DMS114 treated with DMSO at 0.1 percent for 48 hours (cell line): ENCODE results near the gene LARP4B.

Source experiments
- DNase-seq: peaks from one replicate; lab custom pipeline; 2025; ENCODE audit not compliant: unreplicated experiment; lab: John Stamatoyannopoulos, UW

The LARP4B gene

GRCh38 chr10:789831-790701, 141.4 kb downstream of the LARP4B start:
- no peak for DNase-seq

- DNase-seq: no peak
These were observed 142.4 kb downstream of the LARP4B start for GRCh38 chr10:788796-789748.

DNA sequence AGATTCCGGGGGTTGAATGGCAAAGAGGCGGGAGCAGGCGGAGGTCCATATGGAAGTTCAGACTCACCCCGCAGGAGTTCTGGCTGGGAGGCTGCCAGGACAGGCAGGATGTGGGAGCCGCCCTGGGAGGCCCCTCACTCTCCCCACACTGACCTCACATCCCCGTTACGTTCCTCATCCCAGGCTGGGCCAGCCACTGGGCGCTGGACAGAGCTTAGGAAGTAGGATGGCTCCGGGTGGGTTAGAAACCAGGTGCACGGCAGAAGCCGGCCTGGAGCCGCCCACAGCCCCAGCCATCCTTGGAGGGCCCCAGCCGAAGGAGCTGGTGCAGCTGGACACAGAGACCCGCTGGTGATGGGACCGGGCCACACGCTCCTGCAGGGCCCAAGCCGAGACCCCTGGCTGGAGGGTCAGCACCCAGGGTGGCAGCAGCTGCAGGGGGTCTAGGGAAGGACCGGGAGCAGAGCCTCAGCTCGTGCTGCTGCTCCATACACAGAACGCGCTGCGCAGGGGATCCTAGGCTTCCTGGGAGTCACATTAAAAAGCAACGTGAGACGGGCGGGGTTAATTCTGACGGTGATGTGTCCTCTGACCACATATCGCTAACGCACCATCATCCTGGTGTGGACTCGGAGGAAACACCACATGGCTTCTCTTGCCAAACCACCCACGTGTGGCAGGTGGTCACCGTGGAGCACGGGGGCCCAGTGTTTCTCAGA, 143.4 kb downstream of the LARP4B start:
- DNase-seq: no peak

GRCh38 chr10:786633-787474, 144.7 kb downstream of the LARP4B start:
- no peak for DNase-seq

GRCh38 chr10:785861-786214, 145.7 kb downstream of the LARP4B start:
- no peak for DNase-seq

- no peak for DNase-seq
These were observed 146.2 kb downstream of the LARP4B start for GRCh38 chr10:785089-785860.

- DNase-seq: no peak
These were observed 147.0 kb downstream of the LARP4B start for GRCh38 chr10:784403-785088.

DNA sequence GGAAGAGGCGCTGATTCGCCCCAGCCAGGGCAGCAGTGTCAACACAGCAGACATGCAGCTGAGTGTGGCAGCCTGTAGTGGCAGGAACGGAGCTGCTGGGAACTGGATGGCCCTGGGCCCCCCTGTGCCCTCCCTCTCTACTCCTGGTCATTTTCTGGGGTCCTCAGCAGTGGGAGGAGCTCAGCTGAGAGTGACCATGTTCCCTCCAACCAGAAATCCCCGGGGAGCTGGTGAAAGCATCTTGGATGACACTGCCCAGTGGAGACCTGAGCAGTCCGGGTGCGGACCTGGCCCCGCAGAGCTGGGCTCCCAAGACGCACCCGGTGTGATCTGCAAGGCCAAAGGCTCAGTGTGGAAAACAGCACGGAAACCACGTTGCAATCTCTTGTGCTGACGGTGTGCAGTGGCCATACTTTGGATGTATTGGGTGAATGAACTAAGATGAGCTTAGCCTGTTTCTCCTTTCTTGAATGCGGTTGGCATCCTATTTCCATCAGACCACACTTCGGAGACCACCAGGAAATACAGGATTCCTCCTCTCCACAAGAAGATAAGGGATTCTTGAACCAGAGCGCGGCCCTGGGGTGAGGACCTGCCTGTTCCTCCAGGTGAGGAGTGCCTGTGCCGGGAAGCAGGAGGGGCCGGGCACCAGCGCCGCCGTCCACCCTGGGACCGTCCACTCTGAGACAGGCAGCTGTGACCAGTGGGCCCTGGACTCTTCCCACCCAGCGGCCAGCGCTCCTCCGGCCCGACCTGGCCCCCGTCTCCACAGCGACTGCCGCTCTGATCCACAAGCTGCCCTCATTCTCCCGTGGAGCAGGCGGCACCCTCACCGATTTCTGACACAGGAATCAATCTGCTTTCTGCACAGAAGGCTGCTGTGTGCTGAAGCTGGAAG, 148.5 kb downstream of the LARP4B start:
- DNase-seq: no peak

- DNase-seq: no peak
These were observed 150.7 kb downstream of the LARP4B start for GRCh38 chr10:780536-781524.

GRCh38 chr10:778626-779330, 152.7 kb downstream of the LARP4B start:
- DNase-seq: no peak

DNA sequence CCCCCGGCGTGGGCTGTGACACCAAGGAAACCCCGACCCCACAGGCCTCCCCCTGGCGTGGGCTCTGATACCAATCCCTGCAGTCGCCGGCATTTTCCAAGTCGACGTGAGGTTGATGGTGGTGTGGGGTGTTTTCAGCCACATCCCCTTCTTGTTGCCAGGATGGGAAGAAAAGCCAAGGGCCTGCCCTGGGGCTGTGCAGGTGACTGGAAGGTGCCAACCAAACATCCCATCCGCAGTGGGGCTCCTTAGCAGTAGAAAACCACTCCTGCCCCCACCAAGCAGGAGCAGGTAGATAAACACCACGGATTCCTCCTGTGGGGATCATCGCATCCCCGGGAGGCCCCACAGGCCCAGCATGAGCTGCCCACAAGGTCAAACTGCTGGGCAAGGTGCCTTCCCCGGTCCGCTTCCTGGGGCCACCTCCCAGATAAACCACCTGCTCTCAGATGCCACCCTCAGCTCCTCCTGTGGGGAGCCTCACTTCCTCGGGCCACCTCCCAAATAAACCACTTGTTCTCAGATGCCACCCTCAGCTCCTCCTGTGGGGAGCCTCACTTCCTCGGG, 153.5 kb downstream of the LARP4B start:
- no peak for DNase-seq

GRCh38 chr10:776772-777171, 154.7 kb downstream of the LARP4B start:
- DNase-seq: no peak

DNA sequence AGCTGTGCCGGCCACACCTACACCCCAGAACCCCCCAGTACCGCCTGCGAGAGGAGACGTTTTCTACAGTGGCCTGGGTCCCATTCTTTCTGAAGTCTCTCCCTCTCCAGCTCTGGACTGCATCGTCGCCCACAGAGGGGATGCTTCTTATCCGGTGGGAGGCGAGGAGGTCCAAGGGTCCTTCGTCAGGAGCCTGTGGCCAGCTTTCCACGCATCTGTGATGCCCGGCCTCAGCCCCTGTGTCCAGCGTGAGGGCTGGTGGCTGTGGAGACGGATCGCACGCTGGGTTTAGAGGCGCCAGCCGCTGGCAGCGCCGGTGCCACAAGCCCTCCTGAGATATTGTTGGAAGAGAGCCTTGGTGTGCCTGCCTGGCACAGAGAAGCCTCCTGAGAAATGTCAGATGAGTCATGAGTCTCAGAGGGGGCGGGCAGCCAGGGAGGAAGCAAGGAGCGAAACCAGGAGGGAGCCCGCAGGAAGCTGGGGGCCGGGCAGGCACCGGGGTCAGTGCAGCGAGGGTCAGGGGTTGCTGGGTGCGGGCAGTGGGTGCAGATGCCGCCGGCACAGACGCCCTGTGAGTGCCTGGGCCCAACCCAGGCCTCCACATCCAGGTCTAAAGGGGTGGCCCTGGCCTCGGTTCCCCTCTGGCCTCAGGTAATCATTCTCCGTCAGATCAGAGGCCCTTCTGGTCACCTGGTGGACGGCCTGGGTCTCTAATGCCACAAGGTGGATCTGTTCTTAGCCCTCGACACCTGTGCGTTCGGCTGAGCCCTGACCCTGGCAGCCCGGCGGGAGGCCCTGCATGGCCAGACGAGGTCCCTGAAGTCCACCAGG, 156.0 kb downstream of the LARP4B start:
- no peak for DNase-seq

DNA sequence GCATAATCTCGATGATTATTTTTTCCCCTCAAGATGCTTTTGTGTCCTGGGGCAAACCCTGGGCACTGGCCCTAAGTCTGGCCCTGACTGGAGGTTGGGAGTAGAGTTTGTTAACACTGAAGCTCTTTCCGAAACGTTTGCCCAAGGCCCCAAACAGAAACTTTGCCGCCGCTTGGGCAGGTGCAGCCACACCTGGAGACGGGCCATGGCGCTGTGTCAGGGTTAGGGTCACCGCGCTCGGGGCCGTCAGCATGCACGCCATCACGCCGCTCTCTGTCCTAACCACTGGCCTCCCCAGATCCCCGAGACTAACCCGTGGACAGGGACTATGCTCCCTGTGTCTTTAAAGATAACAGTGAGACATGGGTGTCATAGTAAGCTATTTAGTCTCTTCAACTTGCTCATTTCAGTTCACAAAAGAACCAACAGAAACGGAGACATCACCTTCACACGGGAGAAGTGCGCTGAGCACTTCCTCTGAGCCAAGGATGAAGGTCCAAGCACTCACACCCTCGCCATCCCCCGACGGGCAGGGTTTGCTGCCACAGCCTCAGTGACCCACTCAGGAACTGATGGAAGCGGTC, 156.8 kb downstream of the LARP4B start:
- DNase-seq: no peak

DNA sequence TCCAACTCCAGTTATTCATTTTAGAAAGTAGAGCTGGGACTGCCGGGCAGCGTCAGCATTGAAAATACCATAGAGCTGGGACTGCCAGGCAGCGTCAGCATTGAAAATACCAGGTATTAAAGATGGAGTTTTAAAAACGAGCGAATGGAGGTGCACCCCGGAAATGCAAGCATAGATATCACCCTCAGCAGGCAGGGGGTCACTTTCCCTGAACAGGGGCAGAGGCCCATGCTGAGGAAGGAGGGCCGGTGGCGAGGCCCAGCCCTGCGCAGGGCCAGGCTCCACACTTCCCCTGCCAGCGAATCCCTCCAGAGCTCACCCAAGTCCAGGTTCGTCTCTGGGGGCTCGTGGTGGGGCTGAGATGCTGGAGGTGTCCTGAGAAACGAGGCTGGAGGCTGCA, 157.3 kb downstream of the LARP4B start:
- DNase-seq: no peak
